A549 (cell line): ENCODE results near the gene SLC29A3.

ENCODE experiments used
- JUN ChIP-seq, 2 experiments: fragments of >200 bp; sonication (Bioruptor Twin); formaldehyde crosslinking; IDR thresholded peaks; 2 replicates in 1 of 2; 3 replicates in 1 of 2; pipeline ENCODE4 v1.6.1; 2016 to 2017
- PHF8 ChIP-seq: fragments of 200-600 bp; sonication (generic); IDR thresholded peaks from 2 replicates; pipeline ENCODE4 v1.6.1; 2016; ENCODE audit warnings: low read depth, mild to moderate bottlenecking, antibody characterized with exemption, moderate library complexity, borderline replicate concordance
- TF ChIP-seq, protein P1 (sequence below): fragments of >200 bp; sonication (Bioruptor Twin); formaldehyde crosslinking; IDR thresholded peaks from 3 replicates; pipeline ENCODE4 v1.5.1; 2016

DNA sequence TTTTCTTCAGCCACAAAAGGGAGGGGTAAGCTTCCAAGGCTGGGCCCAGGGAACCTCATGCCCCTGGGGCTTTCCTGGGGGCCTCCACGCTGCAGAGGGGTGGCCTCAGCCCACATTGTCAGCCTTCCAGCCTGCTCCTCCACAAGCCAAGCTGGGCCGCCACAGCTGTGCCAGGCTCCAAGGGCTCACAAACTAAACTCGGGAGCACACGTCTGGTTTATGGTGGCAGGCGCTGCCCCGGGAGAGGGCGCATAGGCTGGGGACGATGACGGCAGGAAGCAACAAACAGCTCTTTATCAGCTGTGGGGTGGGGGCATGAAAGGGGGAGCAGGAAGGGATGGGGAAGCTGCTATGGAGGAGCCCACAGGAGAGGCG is 71.4 kb downstream of the SLC29A3 start:
- TF ChIP-seq JUN (IDR thresholded peaks at IDR 0.05) (no peak), PHF8 (no peak)
- TF ChIP-seq, protein P1, sequence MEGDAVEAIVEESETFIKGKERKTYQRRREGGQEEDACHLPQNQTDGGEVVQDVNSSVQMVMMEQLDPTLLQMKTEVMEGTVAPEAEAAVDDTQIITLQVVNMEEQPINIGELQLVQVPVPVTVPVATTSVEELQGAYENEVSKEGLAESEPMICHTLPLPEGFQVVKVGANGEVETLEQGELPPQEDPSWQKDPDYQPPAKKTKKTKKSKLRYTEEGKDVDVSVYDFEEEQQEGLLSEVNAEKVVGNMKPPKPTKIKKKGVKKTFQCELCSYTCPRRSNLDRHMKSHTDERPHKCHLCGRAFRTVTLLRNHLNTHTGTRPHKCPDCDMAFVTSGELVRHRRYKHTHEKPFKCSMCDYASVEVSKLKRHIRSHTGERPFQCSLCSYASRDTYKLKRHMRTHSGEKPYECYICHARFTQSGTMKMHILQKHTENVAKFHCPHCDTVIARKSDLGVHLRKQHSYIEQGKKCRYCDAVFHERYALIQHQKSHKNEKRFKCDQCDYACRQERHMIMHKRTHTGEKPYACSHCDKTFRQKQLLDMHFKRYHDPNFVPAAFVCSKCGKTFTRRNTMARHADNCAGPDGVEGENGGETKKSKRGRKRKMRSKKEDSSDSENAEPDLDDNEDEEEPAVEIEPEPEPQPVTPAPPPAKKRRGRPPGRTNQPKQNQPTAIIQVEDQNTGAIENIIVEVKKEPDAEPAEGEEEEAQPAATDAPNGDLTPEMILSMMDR, result no peak
